K562 (cell line): ENCODE measurements around the gene NXT1. TPM values are rescaled to one million over a fixed set of nuclear protein-coding genes. Genes with fewer than 3 reads are reported as not detected.

Experiments used
- COPS2 ChIP-seq: fragments of 450-650 bp; conservative IDR thresholded peaks from 2 replicates; pipeline ENCODE4 v1.6.1; 2016; ENCODE audit warnings: mild to moderate bottlenecking, moderate library complexity
- DLX4 ChIP-seq: fragments of 250-450 bp; sonication (Bioruptor Pico); IDR thresholded peaks from 2 replicates; pipeline ENCODE4 v1.6.1; 2021; ENCODE audit warnings: mild to moderate bottlenecking
- E2F4 ChIP-seq: sonication (generic); formaldehyde crosslinking; IDR thresholded peaks from 2 replicates; pipeline ENCODE4 v1.8.0; 2022; ENCODE audit warnings: mild to moderate bottlenecking, low read depth, missing genetic modification reagents
- EGR1 ChIP-seq: fragments of 450-650 bp; conservative IDR thresholded peaks from 2 replicates; pipeline ENCODE4 v1.6.1; 2017; ENCODE audit warnings: mild to moderate bottlenecking
- ESRRA ChIP-seq: fragments of 450-650 bp; IDR thresholded peaks from 2 replicates; pipeline ENCODE4 v1.6.1; 2014; ENCODE audit warnings: low read depth, mild to moderate bottlenecking, moderate library complexity, borderline replicate concordance
- FOXA1 ChIP-seq: fragments of 450-650 bp; IDR thresholded peaks from 2 replicates; pipeline ENCODE4 v1.6.1; 2016; ENCODE audit warnings: mild to moderate bottlenecking, borderline replicate concordance
- GTF2A2 ChIP-seq: IDR thresholded peaks from 2 replicates; pipeline ENCODE4 v1.6.1; 2016; ENCODE audit warnings: mild to moderate bottlenecking, missing genetic modification characterization, missing compliant biosample characterization
- HNRNPL ChIP-seq: fragments of 200-400 bp; formaldehyde crosslinking; IDR thresholded peaks from 2 replicates; pipeline ENCODE4 v1.6.1; 2017; ENCODE audit warnings: low read depth, mild to moderate bottlenecking, low read length
- KLF13 ChIP-seq: fragments of 450-650 bp; IDR thresholded peaks from 2 replicates; pipeline ENCODE4 v1.6.1; 2016; ENCODE audit warnings: missing genetic modification characterization, low read depth, mild to moderate bottlenecking, missing compliant biosample characterization, moderate library complexity, borderline replicate concordance
- MAFG ChIP-seq: fragments of 450-650 bp; conservative IDR thresholded peaks from 2 replicates; pipeline ENCODE4 v1.6.1; 2016; ENCODE audit warnings: missing genetic modification characterization, missing compliant biosample characterization
- NCOA2 ChIP-seq, 2 experiments: fragments of 450-650 bp; IDR thresholded peaks; 2 replicates each; pipeline ENCODE4 v1.6.1; 2018; ENCODE audit warnings: mild to moderate bottlenecking in 2 of 2, moderate library complexity in 1 of 2; ENCODE audit not compliant: partially characterized antibody in 2 of 2
- PRMT5 ChIP-seq: sonication (generic); formaldehyde crosslinking; IDR thresholded peaks from 2 replicates; pipeline ENCODE4 v1.5.0; 2020; ENCODE audit warnings: missing genetic modification reagents
- RBM14 ChIP-seq: fragments of 200-400 bp; formaldehyde crosslinking; IDR thresholded peaks from 2 replicates; pipeline ENCODE4 v1.6.1; 2018; ENCODE audit warnings: low read depth, mild to moderate bottlenecking, low read length, moderate library complexity, borderline replicate concordance; ENCODE audit not compliant: insufficient read depth
- TEAD1 ChIP-seq, 2 experiments: fragments of 450-650 bp in 1 of 2; sonication (generic) in 1 of 2; formaldehyde crosslinking; IDR thresholded peaks; 2 replicates each; pipeline versions ENCODE4 v1.4.0 to v1.8.0; 2020 to 2022; ENCODE audit warnings: mild to moderate bottlenecking in 2 of 2, missing genetic modification reagents in 1 of 2
- THRB ChIP-seq: fragments of 450-650 bp; formaldehyde crosslinking; conservative IDR thresholded peaks from 2 replicates; pipeline ENCODE4 v1.4.0; 2022; ENCODE audit warnings: mild to moderate bottlenecking, missing genetic modification characterization
- U2AF2 ChIP-seq: fragments of 200-400 bp; formaldehyde crosslinking; optimal IDR thresholded peaks from 2 replicates; pipeline ENCODE3; 2017; ENCODE audit warnings: low read depth, mild to moderate bottlenecking, low read length
- XRCC3 ChIP-seq: fragments of 450-650 bp; IDR thresholded peaks from 2 replicates; pipeline ENCODE4 v1.6.1; 2017; ENCODE audit warnings: mild to moderate bottlenecking, moderate library complexity
- ZBTB5 ChIP-seq: fragments of 450-650 bp; IDR thresholded peaks from 2 replicates; pipeline ENCODE4 v1.6.1; 2017; ENCODE audit warnings: antibody characterized with exemption
- ZNF146 ChIP-seq: IDR thresholded peaks from one replicate; pipeline ENCODE4 v1.6.1; 2018; ENCODE audit warnings: missing compliant biosample characterization; ENCODE audit not compliant: unreplicated experiment
- ZNF165 ChIP-seq: fragments of 250-450 bp; sonication (Bioruptor Pico); IDR thresholded peaks from 2 replicates; pipeline ENCODE4 v1.4.0; 2020; ENCODE audit warnings: borderline replicate concordance
- ZNF217 ChIP-seq: sonication (generic); formaldehyde crosslinking; IDR thresholded peaks from 2 replicates; pipeline ENCODE4 v1.8.0; 2022; ENCODE audit warnings: mild to moderate bottlenecking, missing genetic modification reagents
- ZNF436 ChIP-seq: fragments of 250-450, 450-650 bp; sonication (Bioruptor Pico); formaldehyde crosslinking; IDR thresholded peaks from 2 replicates; pipeline ENCODE4 v1.7.0; 2020; ENCODE audit warnings: mild to moderate bottlenecking
- ZNF512 ChIP-seq: IDR thresholded peaks from 2 replicates; pipeline ENCODE4 v1.6.1; 2016; ENCODE audit warnings: missing genetic modification characterization, missing compliant biosample characterization
- ZNF589 ChIP-seq: fragments of 200-800 bp; sonication (Bioruptor generic); IDR thresholded peaks from 2 replicates; pipeline ENCODE4 v1.6.1; 2016; ENCODE audit warnings: low read depth, missing genetic modification characterization, missing compliant biosample characterization
- polyA plus RNA-seq, 8 experiments: library from polyadenylated mRNA; depleted of rRNA in 4 of 8; stranded (reverse) in 5 of 8; unstranded in 3 of 8; fragments of >200 nt; fragmentation: Nextera tagmentation in 2 of 8; fragmentation: Illumina TruSeq in 1 of 8; extraction: Ambion mirVana in 2 of 8; extraction: Trizol in 1 of 8; gene quantifications; 2 replicates each; pipeline versions ENCODE4 v1.2.1 to v1.2.3, GENCODE V29; 2011 to 2014; ENCODE audit warnings: inconsistent platforms in 1 of 8, missing spikeins in 1 of 8
- total RNA-seq, 7 experiments: library from RNA; depleted of rRNA in 6 of 7; stranded (reverse); fragments of >200 nt in 6 of 7; fragmentation: Illumina TruSeq in 2 of 7; extraction: Trizol in 2 of 7; gene quantifications; 2 replicates each; pipeline versions ENCODE4 v1.2.1 to v1.2.3, GENCODE V29; 2011 to 2021; ENCODE audit warnings: low replicate concordance in 1 of 7

NXT1 gene
- total and polyA plus RNA-seq, 9 of the 15 experiments (the other 6 are each of a cell fraction or from before 2014, with no cell fraction given), result 7.7 to 50.9 (median 35.6) TPM

GRCh38 chr20:23366384-23366783 lies 15.8 kb downstream of the NXT1 start (continued):
- TF ChIP-seq GTF2A2 (tag) (no peak), U2AF2 (no peak), ZNF217 (CRISPR knock-in tag) (no peak), ZNF512 (tag) (no peak), ZNF146 (CRISPR knock-in tag) (no peak), XRCC3 (no peak), ZNF589 (CRISPR knock-in tag) (no peak), TEAD1 (CRISPR knock-in tag; IDR thresholded peaks at IDR 0.05) (no peak), ZBTB5 (no peak), HNRNPL (no peak), ZNF165 (no peak), EGR1 (no peak), MAFG (tag) (peak; percentile 88), COPS2 (no peak), THRB (CRISPR knock-in tag) (no peak), FOXA1 (no peak), ESRRA (no peak), PRMT5 (CRISPR knock-in tag) (no peak), KLF13 (tag) (no peak), NCOA2 (IDR thresholded peaks at IDR 0.05; ENCODE audit: partially characterized antibody in 2 of 2) (no peak), ZNF436 (CRISPR knock-in tag) (no peak), DLX4 (CRISPR knock-in tag) (no peak), RBM14 (no peak), E2F4 (no peak)
